Cardiac fibroblast (primary cell): ENCODE results near the gene WASHC4.
"Not testable (repeated sequence)": the region's sequence is repeated elsewhere in the genome, so short reads cannot be mapped to it uniquely, and the experiment has no call there.

ENCODE experiments used
- DNase-seq, 2 donors: peaks; one replicate each; pipeline versions ENCODE4 v3.0.0 to v3.0.0-alpha.2; 2010; ENCODE audit warnings: low read depth in 2 of 2
- H3K4me3 ChIP-seq, 2 donors: replicated peaks in 1 of 2; 1 replicate in 1 of 2; 2 replicates in 1 of 2; pipeline ENCODE4 v1.5.1; 2011; ENCODE audit warnings: low read depth in 2 of 2, low read length in 2 of 2, mild to moderate bottlenecking in 2 of 2, moderate library complexity in 1 of 2
- TF ChIP-seq, protein P1 (sequence below): IDR thresholded peaks from one replicate; pipeline ENCODE4 v1.5.1; 2011; ENCODE audit warnings: low read depth, mild to moderate bottlenecking, low read length, inconsistent platforms

Gene WASHC4

DNA sequence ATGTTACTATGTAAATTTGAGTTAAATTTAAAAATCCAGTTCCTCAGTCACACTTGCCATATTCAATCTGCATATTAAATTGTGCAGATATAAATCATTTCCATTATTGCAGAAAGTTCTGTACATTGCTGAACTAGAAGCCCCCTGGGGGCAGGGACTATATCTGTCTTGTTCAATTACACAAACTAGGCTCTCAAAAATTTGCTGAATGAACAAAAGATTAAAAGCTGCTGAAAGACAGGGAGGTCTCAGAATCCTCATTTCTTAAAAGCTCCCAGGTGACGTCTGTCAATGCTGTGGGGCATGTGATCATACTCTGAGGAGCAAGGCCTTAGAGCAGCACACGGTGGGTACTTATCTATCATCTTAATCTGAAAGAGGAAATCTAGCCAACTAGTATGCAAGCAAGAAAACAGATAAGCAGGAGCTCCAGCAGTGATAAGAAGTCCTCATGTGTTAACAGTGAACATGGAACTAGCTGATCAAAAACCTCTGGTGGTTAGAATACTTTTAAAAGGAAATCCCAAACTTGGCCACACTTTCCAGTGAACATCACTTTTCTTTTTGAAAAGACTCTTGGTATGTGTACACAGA lies 68.0 kb downstream of the WASHC4 start:
- TF ChIP-seq, protein P1, sequence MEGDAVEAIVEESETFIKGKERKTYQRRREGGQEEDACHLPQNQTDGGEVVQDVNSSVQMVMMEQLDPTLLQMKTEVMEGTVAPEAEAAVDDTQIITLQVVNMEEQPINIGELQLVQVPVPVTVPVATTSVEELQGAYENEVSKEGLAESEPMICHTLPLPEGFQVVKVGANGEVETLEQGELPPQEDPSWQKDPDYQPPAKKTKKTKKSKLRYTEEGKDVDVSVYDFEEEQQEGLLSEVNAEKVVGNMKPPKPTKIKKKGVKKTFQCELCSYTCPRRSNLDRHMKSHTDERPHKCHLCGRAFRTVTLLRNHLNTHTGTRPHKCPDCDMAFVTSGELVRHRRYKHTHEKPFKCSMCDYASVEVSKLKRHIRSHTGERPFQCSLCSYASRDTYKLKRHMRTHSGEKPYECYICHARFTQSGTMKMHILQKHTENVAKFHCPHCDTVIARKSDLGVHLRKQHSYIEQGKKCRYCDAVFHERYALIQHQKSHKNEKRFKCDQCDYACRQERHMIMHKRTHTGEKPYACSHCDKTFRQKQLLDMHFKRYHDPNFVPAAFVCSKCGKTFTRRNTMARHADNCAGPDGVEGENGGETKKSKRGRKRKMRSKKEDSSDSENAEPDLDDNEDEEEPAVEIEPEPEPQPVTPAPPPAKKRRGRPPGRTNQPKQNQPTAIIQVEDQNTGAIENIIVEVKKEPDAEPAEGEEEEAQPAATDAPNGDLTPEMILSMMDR = no peak
- no peak overlapping the region for H3K4me3 ChIP-seq
- no peak for DNase-seq

DNA sequence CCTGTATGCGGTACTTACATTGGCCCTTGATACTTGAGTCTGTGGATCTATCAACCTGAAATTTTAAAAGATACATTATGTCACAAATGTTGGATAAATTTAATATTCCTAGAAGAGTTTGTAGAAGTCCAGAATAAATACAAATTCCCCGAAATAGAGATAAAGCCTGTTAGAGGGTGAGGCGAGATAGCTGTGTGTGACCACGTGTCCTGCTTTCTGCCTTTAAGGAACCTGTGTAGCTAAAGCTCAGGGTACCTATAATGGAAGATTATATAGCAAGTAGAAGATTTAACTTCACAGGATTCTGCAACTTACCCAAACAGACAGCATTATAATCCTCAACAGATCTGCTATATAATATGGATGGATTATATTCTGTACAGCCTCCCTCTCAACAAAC lies 69.7 kb downstream of the WASHC4 start:
- no peak overlapping the region for H3K4me3 ChIP-seq
- no peak for DNase-seq
- TF ChIP-seq, protein P1 = no peak

DNA sequence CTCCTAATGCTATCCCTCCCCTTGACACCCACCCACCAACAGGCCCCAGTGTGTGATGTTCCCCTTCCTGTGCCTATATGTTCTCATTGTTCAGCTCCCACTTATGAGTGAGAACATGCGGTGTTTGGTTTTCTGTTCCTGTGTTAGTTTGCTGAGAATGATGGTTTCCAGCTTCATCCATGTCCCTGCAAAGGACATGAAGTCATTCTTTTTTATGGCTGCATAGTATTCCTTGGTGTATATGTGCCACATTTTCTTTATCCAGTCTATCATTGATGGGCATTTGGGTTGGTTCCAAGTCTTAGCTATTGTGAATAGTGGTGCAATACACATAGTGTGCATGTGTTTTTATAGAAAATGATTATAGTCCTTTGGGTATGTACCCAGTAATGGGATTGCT lies 71.6 kb downstream of the WASHC4 start:
- H3K4me3 ChIP-seq, DNase-seq: not testable (repeated sequence)

DNA sequence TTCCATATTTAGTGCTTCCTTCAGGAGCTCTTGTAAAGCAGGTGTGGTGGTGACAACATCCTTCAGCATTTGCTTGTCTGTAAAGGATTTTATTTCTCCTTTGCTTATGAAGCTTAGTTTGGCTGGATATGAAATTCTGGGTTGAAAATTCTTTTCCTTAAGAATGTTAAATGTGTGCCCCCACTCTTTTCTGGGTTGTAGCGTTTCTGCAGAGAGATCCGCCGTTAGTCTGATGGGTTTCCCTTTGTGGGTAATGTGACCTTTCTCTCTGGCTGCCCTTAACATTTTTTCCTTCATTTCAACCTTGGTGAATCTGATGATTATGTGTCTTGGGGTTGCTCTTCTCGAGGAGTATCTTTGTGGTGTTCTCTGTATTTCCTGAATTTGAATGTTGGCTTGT lies 75.9 kb downstream of the WASHC4 start:
- H3K4me3 ChIP-seq, DNase-seq: not testable (repeated sequence)

DNA sequence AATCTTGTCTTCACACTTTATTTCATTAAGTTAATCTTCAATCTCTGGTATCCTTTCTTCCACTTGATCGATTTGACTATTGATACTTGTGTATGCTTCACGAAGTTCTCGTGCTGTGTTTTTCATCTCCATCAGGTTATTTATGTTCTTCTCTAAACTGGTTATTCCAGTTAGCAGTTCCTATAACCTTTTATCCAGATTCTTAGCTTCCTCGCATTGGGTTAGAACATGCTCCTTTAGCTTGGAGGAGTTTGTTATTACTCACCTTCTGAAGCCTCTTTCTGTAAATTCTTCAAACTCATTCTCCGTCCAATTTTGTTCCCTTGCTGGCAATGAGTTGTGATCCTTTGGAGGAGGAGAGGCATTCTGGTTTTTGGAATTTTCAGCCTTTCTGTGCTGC lies 76.4 kb downstream of the WASHC4 start:
- H3K4me3 ChIP-seq, DNase-seq: not testable (repeated sequence)

DNA sequence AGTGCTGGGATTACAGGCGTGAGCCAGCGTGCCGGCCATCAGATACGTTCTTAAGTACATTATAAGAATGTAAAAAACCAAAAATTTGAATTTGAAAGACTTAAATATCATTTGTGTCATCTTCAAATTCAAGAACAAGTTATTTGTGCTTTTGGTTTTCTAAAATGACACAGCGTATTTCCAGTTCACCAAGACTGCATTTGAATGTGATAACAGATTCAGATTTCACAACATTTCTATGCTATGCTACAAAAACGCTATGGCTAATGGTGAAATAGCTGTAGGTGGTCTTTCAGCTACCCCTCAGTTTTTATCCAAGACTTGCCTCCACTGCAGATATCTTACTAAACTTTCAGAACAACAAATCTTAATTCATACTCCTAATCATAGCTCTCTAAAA lies 81.8 kb downstream of the WASHC4 start:
- no peak for DNase-seq
- TF ChIP-seq, protein P1 = no peak
- H3K4me3 ChIP-seq = no peak overlapping the region

DNA sequence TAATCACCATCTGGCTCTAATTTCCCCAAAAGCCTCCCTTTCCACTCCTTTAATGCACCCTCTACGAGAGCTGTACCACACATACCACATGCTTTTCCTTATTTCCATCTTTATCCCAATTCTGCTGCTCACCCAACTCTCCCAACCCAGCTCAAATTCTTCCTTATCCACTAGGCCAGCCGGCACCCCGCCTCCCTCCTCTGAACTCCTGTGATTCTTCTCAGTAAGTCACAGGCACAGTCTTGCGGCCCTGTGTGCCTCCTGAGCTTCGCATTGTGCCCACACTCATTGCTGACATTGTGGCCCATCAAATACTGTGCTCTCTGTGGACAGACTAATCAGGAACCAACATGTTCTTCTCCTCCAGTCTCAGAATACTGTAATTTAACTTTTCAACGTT lies 83.0 kb downstream of the WASHC4 start:
- TF ChIP-seq, protein P1 = no peak
- DNase-seq = no peak
- H3K4me3 ChIP-seq = no peak overlapping the region

DNA sequence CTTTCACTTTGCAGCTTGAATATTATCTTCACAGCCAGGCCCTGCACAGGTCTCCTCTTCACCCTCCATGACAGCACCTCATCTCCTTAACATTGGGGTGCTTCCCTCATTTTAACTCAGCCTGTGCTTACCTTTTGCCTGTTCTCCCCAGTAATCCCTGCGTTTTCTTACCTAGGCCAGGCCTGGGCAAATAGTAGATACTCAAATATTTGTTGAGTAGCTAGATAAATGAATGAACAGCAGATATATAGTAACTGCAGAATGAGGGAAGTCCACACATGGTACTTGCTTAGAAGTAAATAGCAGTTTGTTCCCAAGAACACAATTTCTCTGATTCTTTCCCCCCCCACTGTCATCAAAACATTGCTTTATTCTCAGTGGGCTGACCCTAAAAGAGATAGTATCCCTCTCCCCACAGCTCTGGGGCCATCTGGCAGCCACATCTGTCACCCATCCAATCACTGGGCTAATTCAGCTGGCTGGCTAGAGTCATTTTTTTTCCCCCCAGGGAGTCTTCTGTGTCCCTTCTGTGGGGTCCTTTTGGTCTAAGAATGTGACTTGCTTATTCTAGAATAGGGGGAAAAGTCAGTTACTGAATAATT lies 85.2 kb downstream of the WASHC4 start:
- TF ChIP-seq, protein P1 = no peak
- DNase-seq = no peak
- H3K4me3 ChIP-seq = no peak overlapping the region
